ENCODE measurements around the gene DEFB124.
A peak's percentile ranks its signal among the peaks of the same experiment; 100 is the strongest.

DEFB124 gene

DNA sequence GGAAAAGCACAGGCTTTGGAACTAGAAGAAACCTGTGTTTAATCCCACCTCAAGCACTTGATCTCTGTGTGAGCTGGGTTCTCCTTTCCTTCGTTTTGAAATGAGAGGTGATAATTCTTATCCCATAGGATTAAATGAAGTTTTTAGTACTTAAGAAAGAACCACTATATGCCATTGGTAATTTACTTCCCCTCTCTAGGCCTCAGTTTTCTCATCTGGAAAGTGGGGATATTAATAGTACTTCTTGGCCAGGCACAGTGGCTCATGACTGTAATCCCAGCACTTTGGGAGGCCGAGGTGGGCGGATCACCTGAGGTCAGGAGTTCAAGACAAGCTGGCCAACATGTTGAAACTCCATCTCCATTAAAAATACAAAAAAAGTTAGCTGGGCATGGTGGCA lies 14.2 kb upstream of the DEFB124 start:
- CTCF ChIA-PET = interaction anchor here (1.8 to 2.2 kb wide), 2 partner anchors 14 to 29 kb away, joined by 7 to 14 read pairs; no protein-coding TSS in a partner anchor
- POLR2A ChIA-PET (ENCODE audit: low non-redundant PET) = no interaction called here
- no peak for TF ChIP-seq CTCF (conservative IDR thresholded peaks at IDR 0.05; ENCODE audit: low read depth)
- H3K27ac ChIP-seq = no peak overlapping the region
- DNase-seq (ENCODE audit: low spot score) = no peak

DNA sequence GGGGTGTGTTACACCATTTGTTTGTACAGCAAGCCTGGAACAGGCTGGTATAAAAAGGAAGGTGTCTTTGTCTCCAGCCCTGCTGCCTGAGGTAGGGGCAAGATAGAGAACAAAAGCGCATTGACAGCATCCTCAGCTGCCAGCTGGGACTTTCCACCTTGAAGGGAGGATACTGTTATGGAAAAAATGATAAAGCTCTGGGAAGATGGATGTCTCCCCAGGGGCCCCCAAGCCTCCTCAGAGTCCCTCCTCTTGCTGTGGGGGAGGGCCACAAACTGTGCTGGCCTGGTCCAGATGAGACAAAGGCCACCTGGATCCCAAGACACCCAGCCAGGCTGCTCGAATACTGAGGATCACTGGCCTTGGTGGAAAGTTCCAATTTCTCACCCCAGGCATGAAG lies 13.2 kb upstream of the DEFB124 start:
- DNase-seq (ENCODE audit: low spot score) = no peak
- H3K27ac ChIP-seq = no peak overlapping the region
- TF ChIP-seq CTCF (conservative IDR thresholded peaks at IDR 0.05; ENCODE audit: low read depth) = no peak
- ChIA-PET CTCF (interaction anchor here (1.8 to 2.2 kb wide), 2 partner anchors 15 to 28 kb away, joined by 7 to 14 read pairs; no protein-coding TSS in a partner anchor), POLR2A (ENCODE audit: low non-redundant PET) (no interaction called here)

GRCh38 chr20:31485450-31486339 lies 10.8 kb upstream of the DEFB124 start:
- CTCF ChIA-PET = interaction anchor here (0.6 to 4.3 kb wide), 5 partner anchors 9 to 181 kb away, joined by 3 to 22 read pairs (median 5); no protein-coding TSS in a partner anchor

DNA sequence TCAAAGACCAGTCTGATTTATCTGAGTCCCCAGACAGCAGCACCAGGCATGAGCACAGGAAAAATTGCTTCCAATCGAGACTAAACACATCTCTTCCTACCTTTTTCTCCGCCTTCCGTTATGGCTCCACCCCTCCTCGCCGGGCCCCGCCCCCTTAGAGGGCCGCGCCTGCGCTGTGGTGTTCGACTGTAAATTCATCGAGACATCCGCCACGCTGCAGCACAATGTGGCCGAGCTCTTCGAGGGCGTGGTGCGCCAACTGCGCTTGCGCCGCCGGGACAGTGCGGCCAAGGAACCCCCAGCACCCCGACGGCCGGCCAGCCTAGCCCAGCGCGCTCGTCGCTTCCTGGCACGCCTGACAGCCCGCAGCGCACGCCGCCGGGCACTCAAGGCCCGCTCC lies 9.1 kb upstream of the DEFB124 start:
- CTCF ChIA-PET = interaction anchor here (0.7 to 4.3 kb wide), 2 partner anchors 19 to 20 kb away, joined by 4 to 22 read pairs; no protein-coding TSS in a partner anchor
- peak; percentile 81 for DNase-seq (ENCODE audit: low spot score)
- H3K27ac ChIP-seq = no peak overlapping the region
- POLR2A ChIA-PET (ENCODE audit: low non-redundant PET) = no interaction called here
- no peak for TF ChIP-seq CTCF (conservative IDR thresholded peaks at IDR 0.05; ENCODE audit: low read depth)

More at GRCh38 chr20:31485450-31486339, 10.8 kb upstream of the DEFB124 start:
- no peak overlapping the region for H3K27ac ChIP-seq
- no peak for TF ChIP-seq CTCF (conservative IDR thresholded peaks at IDR 0.05; ENCODE audit: low read depth)
- POLR2A ChIA-PET (ENCODE audit: low non-redundant PET) = interaction anchor here (0.5 kb wide), 1 partner anchor 13 kb away, joined by 3 read pairs; no protein-coding TSS in a partner anchor
- no peak for DNase-seq (ENCODE audit: low spot score)

DNA sequence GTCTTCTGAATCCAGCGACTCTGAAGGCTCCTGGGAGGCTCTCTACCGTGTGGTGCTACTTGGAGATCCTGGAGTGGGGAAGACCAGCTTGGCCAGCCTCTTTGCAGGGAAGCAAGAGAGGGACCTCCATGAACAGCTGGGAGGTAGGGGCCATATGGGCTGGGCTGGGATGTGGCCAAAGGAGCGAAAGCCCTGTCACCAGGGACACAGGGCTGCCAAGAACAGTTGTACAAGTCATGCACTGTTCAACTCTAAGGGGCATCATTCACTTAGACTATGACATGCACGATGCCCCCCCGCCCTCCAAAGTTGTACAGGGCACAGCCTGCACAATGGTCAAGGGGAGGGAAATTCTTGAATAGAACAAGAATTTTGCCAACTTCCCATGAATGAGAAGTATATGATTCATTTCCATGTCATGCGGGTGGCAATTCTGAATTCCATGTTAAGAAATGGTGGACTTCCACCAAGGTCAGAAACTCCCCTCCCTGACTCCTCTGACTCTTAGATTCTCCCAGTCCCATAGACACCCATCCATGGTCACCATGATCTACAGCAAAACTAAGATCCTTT lies 1.8 kb upstream of the DEFB124 start:
- no peak for DNase-seq (ENCODE audit: low spot score)
- no peak for TF ChIP-seq CTCF (conservative IDR thresholded peaks at IDR 0.05; ENCODE audit: low read depth)
- CTCF ChIA-PET = interaction anchor here (0.9 kb wide), 1 partner anchor 24 kb away, joined by 3 read pairs; no protein-coding TSS in a partner anchor
- POLR2A ChIA-PET (ENCODE audit: low non-redundant PET) = no interaction called here
- H3K27ac ChIP-seq = no peak overlapping the region

DNA sequence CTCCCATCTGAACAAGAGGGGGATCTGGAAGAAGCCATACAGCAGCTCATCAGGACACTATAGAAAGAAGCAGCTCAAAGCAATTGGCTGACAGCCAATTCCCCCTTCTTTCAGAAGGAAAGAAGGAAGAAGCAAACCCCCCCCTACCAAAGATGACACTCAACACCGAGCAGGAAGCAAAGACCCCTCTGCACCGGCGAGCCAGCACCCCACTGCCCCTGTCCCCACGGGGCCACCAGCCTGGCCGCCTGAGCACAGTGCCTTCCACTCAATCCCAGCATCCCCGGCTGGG lies 1.3 kb upstream of the DEFB124 start:
- ChIA-PET POLR2A (ENCODE audit: low non-redundant PET) (no interaction called here), CTCF (interaction anchor here (0.9 to 1.3 kb wide), 2 partner anchors 15 to 24 kb away, joined by 3 read pairs; no protein-coding TSS in a partner anchor)

More for the DNA sequence above, 1.3 kb upstream of the DEFB124 start:
- TF ChIP-seq CTCF (conservative IDR thresholded peaks at IDR 0.05; ENCODE audit: low read depth) = no peak
- no peak for DNase-seq (ENCODE audit: low spot score)
- no peak overlapping the region for H3K27ac ChIP-seq

Data from RWPE1 (cell line).